ENCODE data around the gene MTR. TPM values are rescaled to one million over a fixed set of nuclear protein-coding genes. Genes with fewer than 3 reads are reported as not detected.

The MTR gene
- total RNA-seq, 2 experiments from 2014 or later, result 35.2 to 37.0 TPM

GRCh38 chr1:236862615-236863211 lies 67.6 kb downstream of the MTR start:
- Mint-ChIP-seq H3K4me1 (ENCODE audit: low read depth) (peaks cover 34% of the 10 kb centered on the region), H3K4me3 (no peak overlapping the region), H3K9me3 (no peaks in the 10 kb centered on the region), H3K27ac (no peak overlapping the region), H3K27me3 (no peaks in the 10 kb centered on the region), H3K36me3 (ENCODE audit: low read depth) (peaks cover 97% of the 10 kb centered on the region)
- intact Hi-C loops (cut with DNase I, micrococcal nuclease), result no loop called here
- Histone ChIP-seq H3K36me3 (ENCODE audit: insufficient read depth, low read length) (peaks cover 79% of the 10 kb centered on the region), H3K4me3 (ENCODE audit: low read length) (no peak overlapping the region), H3K9me3 (ENCODE audit: control insufficient read depth in 1 of 2, insufficient read depth in 1 of 2, low read length in 2 of 2) (no peaks in the 10 kb centered on the region), H3K4me1 (ENCODE audit: insufficient read depth, low read length) (no peaks in the 10 kb centered on the region), H3K27ac (ENCODE audit: low read depth in 1 of 2, low read length in 2 of 2) (no peak overlapping the region), H3K27me3 (ENCODE audit: control insufficient read depth in 1 of 2, insufficient read depth in 2 of 2, low read length in 2 of 2) (no peaks in the 10 kb centered on the region)
- DNase-seq (no peak), ATAC-seq (ENCODE audit: poor library complexity) (peak; percentile 37)
- TF ChIP-seq CTCF (IDR thresholded peaks at IDR 0.05), result no peak
- ChIA-PET POLR2A (no interaction called here), CTCF (no interaction called here)

GRCh38 chr1:236864211-236864610 lies 69.1 kb downstream of the MTR start:
- Histone ChIP-seq H3K36me3 (ENCODE audit: insufficient read depth, low read length) (peaks cover 70% of the 10 kb centered on the region), H3K4me1 (ENCODE audit: insufficient read depth, low read length) (no peaks in the 10 kb centered on the region), H3K27ac (ENCODE audit: low read depth in 1 of 2, low read length in 2 of 2) (no peak overlapping the region), H3K4me3 (ENCODE audit: low read length) (no peak overlapping the region), H3K27me3 (ENCODE audit: control insufficient read depth in 1 of 2, insufficient read depth in 2 of 2, low read length in 2 of 2) (no peaks in the 10 kb centered on the region), H3K9me3 (ENCODE audit: control insufficient read depth in 1 of 2, insufficient read depth in 1 of 2, low read length in 2 of 2) (no peaks in the 10 kb centered on the region)
- TF ChIP-seq CTCF (IDR thresholded peaks at IDR 0.05), result no peak
- no peak for DNase-seq
- intact Hi-C loops (cut with DNase I, micrococcal nuclease), result no loop called here
- Mint-ChIP-seq H3K27me3 (no peaks in the 10 kb centered on the region), H3K4me3 (no peak overlapping the region), H3K4me1 (ENCODE audit: low read depth) (peaks cover 32% of the 10 kb centered on the region), H3K27ac (no peak overlapping the region), H3K9me3 (no peaks in the 10 kb centered on the region), H3K36me3 (ENCODE audit: low read depth) (peaks cover 97% of the 10 kb centered on the region)
- no peak for ATAC-seq (ENCODE audit: poor library complexity)
- CTCF ChIA-PET, result no interaction called here
- POLR2A ChIA-PET, result no interaction called here

GRCh38 chr1:236864996-236865817 lies 70.1 kb downstream of the MTR start:
- no peaks in the 10 kb centered on the region for H3K27me3 ChIP-seq (ENCODE audit: control insufficient read depth in 1 of 2, insufficient read depth in 2 of 2, low read length in 2 of 2)
- Mint-ChIP-seq H3K27me3 (no peaks in the 10 kb centered on the region), H3K4me1 (ENCODE audit: low read depth) (peaks cover 28% of the 10 kb centered on the region), H3K9me3 (no peaks in the 10 kb centered on the region), H3K36me3 (ENCODE audit: low read depth) (peaks cover 97% of the 10 kb centered on the region), H3K27ac (no peak overlapping the region), H3K4me3 (no peak overlapping the region)
- ChIA-PET POLR2A (no interaction called here), CTCF (no interaction called here)
- no peaks in the 10 kb centered on the region for H3K9me3 ChIP-seq (ENCODE audit: control insufficient read depth in 1 of 2, insufficient read depth in 1 of 2, low read length in 2 of 2)
- no peak for ATAC-seq (ENCODE audit: poor library complexity)
- H3K27ac ChIP-seq (ENCODE audit: low read depth in 1 of 2, low read length in 2 of 2), result no peak overlapping the region
- H3K36me3 ChIP-seq (ENCODE audit: insufficient read depth, low read length), result peaks cover 65% of the 10 kb centered on the region
- no peak for DNase-seq
- H3K4me3 ChIP-seq (ENCODE audit: low read length), result no peak overlapping the region
- intact Hi-C loops (cut with DNase I, micrococcal nuclease), result loop anchor here in 1 of 2 experiments (5.0 kb wide), 1 partner anchor 258 kb away; no protein-coding TSS in a partner anchor
- H3K4me1 ChIP-seq (ENCODE audit: insufficient read depth, low read length), result no peaks in the 10 kb centered on the region
- TF ChIP-seq CTCF (IDR thresholded peaks at IDR 0.05), result no peak

All from CD4-positive, alpha-beta T cell (primary cell).